NK-92 treated with Interleukin-12 subunit alpha and Interleukin-12 subunit beta, amount 100 ng/mL, for 24 hours (cell line): ENCODE data around the gene LCE1E.

Experiments
- DNase-seq: peaks from one replicate; lab custom pipeline; 2025; lab: John Stamatoyannopoulos, UW

The LCE1E gene, protein sequence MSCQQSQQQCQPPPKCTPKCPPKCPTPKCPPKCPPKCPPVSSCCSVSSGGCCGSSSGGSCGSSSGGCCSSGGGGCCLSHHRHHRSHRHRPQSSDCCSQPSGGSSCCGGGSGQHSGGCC

DNA sequence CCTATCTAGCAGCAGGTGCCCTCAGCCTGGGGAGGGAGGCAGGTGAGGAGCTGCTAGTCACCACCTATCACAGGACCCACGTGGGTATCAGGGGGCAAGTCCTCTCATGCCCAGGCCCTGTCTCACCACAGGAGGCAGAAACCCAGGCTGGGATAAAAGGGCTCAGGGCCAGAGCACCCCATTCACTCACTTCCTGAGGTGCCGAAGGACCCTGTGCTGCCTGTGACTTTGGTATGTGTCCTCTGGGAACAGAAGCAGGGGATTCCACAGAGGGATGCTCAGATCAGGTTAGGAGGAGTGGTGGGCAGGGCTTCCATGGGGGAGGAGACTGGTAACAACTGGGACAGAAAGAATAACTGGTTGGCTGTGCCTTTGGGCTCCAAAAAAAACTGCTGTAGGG, at the start of gene LCE1E:
LCE1E (plus strand) TSS at position 181 of the 400 bp plus-strand sequence. CDS start 1,043 bp downstream, outside the sequence.
- no peak for DNase-seq

DNA sequence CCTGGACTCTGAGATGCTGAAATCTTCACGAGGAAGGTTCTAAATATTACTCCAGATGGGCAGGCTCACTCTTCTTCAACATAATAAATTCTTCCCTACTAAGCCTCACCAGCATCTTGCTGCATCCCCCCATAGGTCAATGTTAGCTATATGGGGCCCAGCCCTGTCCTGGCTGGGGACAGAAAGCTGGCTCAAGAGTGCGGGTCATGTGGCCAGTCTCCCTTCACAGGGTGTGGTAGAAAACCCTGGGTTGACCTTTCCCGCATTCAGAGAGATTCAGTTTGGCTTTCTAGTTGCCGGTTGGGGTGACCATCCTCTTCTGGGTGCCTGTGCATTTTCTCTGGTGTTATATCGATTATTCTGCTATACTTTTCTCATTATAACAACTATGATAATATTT, 48.1 kb upstream of the LCE1E start:
- DNase-seq = no peak

DNA sequence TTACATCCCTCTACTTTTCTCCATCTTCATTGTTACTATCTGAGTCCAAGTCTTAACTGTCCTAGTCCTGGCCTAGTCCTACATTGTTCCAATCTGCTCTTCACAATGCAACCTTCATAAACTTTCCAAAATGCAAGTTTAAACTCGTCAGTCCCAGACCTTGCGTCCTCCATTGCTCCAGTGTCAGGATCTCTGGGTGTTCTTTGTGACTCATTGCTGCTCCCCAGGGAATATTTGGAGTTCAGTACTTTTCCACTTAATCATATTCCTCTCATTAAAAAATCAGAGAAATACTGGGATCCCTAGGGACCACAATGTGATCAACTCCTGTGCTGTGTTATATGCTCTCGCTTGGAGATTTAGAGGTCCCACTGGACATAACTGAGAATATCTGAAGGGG, 46.2 kb upstream of the LCE1E start:
- DNase-seq = no peak

DNA sequence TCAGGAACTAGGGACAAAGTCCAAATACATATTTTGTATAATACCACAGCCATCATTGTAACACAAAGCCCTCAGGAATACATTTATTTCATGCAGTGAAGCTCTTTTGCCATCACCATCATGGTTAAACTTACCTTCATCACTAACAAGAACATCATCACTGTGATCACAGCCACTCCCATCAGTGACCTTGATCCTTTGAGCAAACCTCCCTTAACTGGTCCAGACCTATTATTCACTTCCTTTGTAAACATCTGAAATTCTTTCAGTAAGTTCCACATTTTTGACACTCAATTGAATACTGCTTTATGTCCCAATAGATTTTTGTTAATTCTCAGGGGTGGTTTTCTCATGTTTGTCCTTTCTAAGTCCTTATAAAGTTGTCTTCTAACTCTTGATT, 44.4 kb upstream of the LCE1E start:
- no peak for DNase-seq

DNA sequence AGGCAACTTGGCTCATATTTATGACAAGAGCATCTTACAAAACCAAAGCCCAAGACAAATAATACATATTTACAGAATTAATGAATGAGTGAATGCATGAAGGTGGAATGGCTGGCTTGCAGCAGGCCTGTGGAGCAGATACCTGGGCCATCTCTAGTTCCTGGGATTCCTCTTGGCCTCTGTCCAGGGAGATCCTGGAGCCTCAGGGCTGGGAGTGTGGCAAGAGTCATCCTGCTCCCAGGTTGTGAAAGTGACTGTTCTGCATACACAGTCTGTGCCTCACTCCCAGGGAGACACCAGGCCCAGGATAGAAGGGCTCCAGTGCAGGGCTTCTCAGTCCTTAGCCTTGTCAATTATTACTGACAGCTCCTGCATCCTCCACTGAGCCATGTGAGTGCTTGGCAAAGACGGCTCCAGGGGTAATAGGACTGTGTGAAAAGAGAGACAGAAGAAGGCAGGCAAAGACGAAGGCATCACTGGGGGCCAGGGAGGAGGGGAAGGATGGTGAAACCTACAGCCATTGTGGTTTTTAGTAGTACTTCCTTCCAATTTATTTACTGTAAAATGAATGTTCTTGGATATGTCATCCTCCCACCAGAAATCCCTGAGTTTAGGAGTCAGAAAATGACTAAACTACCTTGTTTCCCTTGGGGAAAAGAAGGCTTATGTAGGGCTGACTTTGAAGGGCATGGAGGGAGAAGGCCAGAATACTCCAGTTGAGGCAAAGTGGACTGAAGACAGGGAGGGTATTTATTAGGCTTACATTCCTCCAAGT, 42.5 kb upstream of the LCE1E start:
- no peak for DNase-seq

DNA sequence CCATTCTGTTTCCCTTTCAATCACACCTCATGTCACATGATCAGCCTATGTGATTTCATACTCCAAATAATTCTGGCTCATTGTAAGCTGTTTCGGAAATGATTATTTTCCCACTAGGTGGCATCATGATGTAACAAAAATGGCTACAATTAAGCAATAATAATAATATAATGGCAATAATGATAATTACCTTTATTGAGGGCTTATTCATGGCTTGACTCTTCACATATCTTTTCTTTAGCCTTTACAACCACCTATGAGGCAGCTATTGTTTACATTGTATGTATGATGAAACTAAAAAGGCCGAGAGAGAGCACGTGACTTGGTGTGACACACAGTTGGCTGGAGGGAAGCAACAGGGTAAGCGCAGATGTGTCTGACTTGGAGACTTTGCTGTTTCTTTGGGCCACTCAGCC, 40.8 kb upstream of the LCE1E start:
- no peak for DNase-seq

DNA sequence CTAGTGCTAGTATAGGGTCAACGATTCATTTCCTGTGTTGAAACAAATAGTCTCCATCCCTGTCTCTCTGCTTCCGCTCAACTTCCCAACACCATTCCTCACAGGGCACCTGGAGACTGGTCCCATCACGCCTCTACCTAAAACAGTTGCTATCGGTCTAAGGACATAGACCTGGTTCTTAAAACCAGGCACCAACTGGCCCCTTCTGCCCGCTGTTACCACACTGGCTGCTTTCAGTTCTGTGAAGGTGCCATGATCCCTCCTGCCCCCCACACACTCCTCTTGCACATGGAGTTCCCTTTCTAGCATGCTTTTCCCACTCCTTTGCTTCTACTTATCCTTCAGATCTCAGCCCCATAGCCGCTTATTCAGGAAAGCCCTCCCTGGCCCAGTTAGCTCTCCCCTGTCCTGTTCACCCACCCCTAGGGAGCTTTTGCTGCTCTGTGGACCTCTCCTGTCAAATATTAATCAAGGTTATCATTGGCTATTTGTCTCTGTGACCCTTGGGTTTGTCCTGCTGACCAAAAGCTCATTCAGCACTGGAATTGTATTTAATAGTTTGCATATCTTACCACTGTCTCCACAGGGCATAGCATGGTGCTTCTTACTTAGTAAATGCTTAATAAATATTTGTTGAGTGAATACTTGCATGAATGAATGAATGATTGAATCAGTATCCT, 40.2 kb upstream of the LCE1E start:
- DNase-seq = no peak

DNA sequence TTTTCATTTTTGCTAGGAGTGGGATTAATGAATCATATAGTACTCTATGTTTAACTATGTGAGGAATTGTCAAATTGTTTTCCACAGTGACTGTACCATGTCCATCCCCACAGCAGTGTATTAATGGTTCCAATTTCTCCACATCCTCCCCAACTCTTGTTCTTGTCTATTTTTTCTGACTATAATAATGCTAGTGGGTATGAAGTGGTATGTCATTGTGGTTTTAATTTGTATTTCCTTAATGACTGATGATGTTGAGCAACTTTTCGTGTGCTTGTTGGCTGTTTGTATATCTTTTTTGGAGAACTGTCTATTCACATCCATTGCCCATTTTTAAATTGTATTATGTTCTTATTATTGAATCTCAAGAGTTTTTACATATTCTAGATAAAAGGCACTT, 38.2 kb upstream of the LCE1E start:
- DNase-seq = no peak

DNA sequence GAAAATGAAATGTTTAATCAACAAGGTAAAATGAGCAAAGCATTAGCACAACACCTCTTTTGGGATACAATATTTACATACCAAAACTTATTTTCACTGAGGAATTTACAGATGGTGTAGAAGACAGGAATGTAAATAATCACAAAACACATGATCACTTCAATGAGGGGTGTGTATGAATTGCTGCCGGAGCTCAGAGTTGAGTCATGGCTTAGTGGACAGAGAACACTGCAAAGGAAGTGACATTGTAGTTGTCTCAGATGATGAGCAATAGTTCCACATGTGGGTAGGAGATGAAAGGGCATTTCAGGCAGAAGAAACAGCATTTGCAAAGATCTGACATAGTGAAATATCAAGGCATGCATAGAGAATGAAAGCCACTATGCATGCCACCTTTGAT, 33.8 kb upstream of the LCE1E start:
- DNase-seq = peak; percentile 15

DNA sequence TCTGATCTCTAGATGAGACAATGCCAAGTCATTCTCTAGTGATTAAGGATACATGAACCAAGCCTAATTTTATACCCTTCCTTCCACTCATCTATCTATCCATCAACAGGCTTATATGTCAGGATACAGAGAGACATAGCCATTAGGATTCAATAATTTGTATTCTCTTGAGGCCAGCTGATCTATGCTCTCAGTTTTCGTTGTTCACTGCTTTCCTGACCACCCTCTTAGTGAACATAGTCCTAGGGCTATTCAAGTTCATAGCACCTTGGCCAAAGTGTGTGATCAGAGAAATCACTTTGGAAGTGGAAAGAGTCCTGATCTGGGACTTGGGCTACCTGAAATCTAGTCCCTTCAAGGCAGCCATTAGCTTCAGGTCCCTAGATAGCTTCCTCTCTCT, 32.5 kb upstream of the LCE1E start:
- no peak for DNase-seq

DNA sequence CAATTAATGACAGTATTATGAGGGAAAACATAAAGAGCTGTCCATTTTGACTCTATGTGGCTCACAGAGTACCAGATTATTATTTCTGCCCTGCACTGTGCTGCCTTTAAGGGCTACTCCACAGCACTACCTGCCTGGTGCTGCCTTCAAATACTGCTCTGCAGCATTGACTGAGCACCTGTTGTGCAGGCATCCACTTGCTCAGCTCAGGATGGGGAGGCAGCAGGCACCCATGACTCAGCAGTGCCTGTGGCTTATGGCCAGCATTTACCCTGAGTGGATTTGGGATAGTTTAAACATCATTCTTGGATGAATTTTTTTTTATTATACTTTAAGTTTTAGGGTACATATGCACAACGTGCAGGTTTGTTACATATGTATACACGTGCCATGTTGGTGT, 29.2 kb upstream of the LCE1E start:
- DNase-seq = no peak

DNA sequence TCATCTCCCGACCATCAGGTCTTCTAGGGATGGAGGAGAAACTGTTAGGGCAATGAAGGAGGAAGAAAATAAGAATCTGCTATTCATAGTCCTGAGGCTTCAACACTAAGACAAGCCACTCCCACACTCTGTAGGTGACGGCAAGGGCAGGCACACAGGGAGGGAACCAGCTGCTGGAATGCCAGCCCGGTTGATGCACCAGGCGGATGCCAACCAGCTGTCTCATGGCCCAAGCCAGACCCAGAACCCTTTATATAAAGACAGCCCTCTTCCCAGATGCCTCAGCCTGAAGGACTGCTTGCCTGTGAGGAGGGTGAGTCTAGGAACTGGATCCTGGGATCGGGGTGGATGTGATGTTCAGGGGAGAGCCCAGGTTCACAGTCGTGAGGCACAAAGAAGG, 28.3 kb upstream of the LCE1E start, which contains the start of gene KPRP:
KPRP (plus strand) TSS at position 279 of the 400 bp plus-strand sequence. CDS start 1,564 bp downstream, outside the sequence.
- no peak for DNase-seq

DNA sequence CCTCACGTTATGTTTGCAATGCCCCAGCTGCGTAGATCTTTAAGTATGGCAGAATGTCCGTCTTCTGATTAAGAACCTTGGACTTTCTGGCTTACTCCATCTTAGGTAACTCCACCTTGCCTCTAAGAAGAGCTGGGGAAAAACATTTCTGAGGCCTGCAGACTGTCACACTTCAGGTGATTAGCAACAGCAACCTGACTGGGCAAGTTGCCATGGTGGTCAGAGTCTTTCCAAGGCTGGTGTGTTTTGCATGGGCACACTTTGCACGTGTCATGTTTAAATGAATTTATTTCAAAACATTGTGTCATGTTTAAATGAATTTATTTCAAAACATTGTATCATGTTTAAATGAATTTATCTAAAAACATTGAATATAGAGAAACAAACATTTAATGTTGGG, 27.4 kb upstream of the LCE1E start:
- DNase-seq = no peak

DNA sequence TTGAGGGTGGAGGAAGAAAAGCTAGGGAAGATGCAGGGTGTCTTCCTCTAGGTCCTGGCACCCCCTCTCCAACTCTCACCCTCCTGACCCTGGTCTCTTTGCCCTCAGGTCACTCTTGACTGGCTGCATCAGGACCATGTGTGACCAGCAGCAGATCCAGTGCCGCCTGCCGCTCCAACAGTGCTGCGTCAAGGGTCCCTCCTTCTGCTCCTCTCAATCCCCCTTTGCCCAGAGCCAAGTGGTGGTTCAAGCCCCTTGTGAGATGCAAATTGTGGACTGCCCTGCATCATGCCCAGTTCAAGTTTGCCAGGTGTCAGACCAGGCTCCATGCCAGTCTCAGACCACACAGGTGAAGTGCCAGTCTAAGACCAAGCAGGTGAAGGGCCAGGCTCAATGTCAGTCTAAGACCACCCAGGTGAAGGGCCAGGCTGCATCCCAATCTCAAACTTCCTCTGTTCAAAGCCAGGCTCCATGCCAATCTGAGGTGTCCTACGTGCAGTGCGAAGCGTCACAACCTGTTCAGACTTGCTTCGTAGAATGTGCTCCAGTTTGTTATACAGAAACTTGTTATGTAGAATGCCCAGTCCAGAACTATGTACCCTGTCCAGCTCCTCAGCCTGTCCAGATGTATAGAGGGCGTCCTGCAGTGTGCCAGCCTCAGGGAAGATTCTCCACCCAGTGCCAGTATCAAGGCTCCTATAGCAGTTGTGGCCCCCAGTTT, 26.4 kb upstream of the LCE1E start:
- DNase-seq = no peak

DNA sequence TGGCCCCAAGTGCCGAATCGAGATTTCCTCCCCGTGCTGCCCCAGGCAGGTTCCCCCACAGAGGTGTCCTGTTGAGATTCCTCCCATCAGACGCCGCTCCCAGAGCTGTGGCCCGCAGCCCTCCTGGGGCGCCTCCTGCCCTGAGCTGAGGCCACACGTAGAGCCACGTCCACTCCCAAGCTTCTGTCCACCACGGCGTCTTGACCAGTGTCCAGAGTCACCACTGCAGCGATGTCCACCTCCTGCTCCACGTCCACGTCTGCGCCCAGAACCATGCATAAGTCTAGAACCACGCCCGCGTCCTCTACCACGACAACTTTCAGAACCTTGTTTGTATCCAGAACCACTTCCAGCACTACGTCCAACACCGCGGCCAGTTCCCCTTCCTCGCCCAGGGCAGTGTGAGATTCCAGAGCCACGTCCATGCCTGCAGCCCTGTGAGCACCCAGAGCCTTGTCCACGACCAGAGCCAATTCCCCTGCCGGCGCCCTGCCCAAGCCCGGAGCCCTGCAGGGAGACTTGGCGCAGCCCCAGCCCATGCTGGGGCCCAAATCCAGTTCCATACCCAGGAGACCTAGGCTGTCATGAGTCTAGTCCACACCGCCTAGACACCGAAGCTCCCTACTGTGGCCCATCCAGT, 25.4 kb upstream of the LCE1E start:
- no peak for DNase-seq

DNA sequence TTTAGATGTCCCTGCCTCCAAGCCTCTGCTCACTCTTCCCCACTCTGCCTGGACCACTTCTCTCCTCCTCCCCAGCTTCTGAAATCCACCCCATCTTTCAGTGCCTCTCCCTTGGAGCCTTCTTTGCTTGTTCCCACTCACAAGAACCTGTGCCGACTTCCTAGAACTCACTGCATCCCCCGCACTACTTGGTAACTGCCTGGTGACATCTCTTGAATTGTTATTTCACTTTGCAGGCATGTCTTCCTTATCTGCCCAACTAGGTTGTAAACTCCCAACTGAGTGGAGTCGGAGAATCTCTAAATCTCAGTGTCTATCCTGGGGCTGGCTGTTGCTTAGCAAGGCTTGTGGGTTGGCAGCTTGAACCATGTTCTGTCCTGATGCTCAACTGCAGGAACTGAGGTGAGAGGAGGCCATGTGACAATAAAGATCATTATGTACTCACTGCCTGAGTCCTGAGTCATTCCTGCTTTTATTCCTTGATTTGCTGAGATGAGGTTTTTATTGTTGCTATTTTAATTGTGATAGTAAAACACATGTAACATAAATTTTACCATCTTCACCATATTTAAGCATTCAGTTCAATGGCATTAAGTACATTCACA, 24.3 kb upstream of the LCE1E start:
- no peak for DNase-seq

DNA sequence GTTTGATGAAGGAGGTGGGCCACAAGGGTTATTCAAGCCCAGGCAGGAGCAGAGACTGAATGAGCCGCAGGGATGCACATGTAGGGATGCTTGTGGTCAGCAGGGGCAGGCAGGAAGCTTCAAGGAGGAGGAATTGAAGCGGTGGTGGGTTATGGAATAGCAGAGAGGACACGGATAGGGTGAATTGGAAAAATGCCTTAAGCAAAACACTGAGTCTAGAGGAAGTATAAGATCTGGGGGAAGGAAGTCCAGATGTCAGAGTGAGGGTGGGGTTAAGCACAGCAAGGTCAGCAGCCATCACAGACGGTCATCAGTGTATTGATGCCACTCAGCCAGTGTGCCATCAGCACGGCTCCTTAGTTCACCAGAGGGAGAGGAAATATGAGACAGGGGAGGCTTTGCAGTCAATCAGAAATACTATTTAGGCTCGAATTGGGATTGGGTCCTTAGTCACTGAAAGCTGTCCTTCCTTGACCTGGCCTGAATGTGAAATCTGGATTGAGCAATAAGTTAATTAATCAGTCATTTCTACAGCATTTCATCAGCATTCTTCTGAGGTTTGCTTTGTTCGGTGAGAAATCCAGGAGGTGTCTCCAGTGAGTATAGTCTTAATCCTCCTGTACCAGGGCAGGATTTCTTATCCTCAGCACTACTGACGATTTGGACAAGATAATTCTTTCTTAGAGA, 17.1 kb upstream of the LCE1E start:
- no peak for DNase-seq

DNA sequence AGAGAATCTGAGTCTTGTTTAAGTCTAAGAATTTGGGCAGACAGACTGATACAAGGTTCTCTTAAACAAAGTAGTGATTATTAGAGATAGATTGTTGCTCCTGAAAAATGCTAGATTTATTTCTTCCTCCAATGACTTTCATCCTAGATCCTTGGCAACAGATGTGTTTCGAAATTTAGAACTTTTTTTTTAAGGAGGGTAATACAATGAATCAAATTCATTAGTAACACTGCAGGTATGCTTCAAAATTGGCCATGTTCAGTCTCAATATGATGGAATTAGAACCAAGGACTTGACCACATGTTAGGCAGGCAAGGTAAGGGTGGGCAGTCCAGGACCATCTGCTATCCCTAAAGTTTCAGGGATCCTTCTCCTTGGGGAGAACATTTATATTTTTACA, 15.6 kb upstream of the LCE1E start:
- DNase-seq = no peak

DNA sequence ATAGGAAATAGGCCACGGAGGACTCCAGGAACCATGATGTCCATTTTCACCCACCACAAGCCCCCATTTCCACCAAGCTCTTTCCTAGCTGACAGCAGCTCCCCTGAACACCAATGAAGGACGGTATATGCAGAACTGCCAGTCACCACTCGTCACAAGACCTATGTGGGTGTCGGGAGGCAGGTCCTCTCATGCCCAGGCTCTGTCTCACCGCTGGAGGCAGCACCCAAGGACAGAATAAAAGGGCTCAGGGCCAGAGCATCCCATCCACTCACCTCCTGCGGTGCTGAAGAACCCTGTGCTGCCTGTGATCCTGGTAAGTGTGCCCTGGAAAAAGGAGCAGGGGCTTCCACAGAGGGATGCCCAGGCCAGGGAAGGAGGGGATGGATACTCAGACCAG, 11.2 kb upstream of the LCE1E start, which contains the start of gene LCE1F:
LCE1F (plus strand) TSS at position 266 of the 400 bp plus-strand sequence. CDS start 1,232 bp downstream, outside the sequence.
- no peak for DNase-seq

DNA sequence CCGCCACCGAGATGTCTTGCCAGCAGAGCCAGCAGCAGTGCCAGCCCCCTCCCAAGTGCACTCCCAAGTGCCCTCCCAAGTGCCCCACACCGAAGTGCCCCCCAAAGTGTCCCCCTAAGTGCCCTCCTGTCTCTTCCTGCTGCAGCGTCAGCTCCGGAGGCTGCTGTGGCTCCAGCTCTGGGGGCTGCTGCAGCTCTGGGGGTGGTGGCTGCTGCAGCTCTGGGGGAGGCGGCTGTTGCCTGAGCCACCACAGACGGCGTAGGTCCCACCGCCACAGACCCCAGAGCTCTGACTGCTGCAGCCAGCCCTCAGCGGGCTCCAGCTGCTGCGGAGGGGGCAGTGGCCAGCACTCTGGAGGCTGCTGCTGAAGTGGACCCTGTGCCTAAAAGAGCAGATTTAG, 9.7 kb upstream of the LCE1E start:
- DNase-seq = no peak
